ENCODE measurements around the gene PRKN.

PRKN gene

DNA sequence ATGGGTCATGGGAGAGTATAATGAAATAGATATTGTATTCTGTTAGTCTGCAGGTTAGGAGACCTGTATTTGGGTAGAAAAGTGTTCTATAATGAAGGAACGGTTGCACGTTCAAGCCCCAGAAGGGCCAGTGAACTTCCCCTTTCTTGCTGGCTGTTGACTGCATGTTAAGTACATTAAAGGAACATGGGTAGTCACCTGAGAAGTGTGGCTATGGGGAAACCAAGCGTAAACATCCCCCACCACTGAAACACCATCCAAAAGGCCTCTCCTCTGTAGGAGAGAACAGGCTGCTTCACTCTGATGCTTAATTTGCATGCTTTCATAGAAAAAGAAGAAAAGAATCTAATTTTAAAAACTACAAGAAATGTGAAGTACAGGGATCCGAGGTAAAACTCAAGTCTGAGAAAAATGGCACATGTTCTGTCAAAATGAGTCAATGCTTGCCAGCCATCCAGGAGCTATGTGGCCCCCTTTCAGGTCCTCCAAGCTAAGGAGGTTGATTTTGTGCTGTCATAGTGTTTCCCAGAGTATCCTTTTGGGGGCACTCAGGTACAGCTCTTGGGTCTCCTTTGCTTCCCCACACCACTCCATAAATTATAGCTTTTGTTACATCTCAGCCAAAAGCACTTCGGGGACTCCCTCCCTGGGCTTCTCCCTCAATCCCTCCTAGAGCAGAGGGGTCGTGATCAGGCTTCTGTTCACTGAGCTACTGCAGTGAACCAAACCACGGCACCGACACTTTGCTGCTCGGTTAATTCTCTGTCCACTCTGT lies 1170.0 kb downstream of the PRKN start:
- Histone ChIP-seq H3K27me3 (ENCODE audit: insufficient read depth, poor library complexity, severe bottlenecking) (no peaks in the 10 kb centered on the region), H3K27ac (ENCODE audit: poor library complexity, severe bottlenecking) (no peak overlapping the region), H3K9me3 (ENCODE audit: severe bottlenecking) (no peaks in the 10 kb centered on the region), H3K4me1 (ENCODE audit: insufficient read depth, poor library complexity, severe bottlenecking) (no peaks in the 10 kb centered on the region), H3K36me3 (ENCODE audit: low read depth) (no peaks in the 10 kb centered on the region), H3K4me3 (ENCODE audit: severe bottlenecking) (no peak overlapping the region)
- DNase-seq (ENCODE audit: low spot score) (no peak), ATAC-seq (ENCODE audit: low read depth) (peak; percentile 58; the same call in 2 of the 3 replicates)
- TF ChIP-seq CTCF (IDR thresholded peaks at IDR 0.05; ENCODE audit: poor library complexity, severe bottlenecking): peak; percentile 23

GRCh38 chr6:161554883-161555282 lies 1172.7 kb downstream of the PRKN start:
- Histone ChIP-seq H3K27me3 (ENCODE audit: insufficient read depth, poor library complexity, severe bottlenecking) (no peaks in the 10 kb centered on the region), H3K9me3 (ENCODE audit: severe bottlenecking) (no peaks in the 10 kb centered on the region), H3K4me3 (ENCODE audit: severe bottlenecking) (no peak overlapping the region), H3K27ac (ENCODE audit: poor library complexity, severe bottlenecking) (no peak overlapping the region), H3K36me3 (ENCODE audit: low read depth) (no peaks in the 10 kb centered on the region), H3K4me1 (ENCODE audit: insufficient read depth, poor library complexity, severe bottlenecking) (no peaks in the 10 kb centered on the region)
- no peak for ATAC-seq (ENCODE audit: low read depth)
- no peak for DNase-seq (ENCODE audit: low spot score)
- no peak for TF ChIP-seq CTCF (IDR thresholded peaks at IDR 0.05; ENCODE audit: poor library complexity, severe bottlenecking)

- ATAC-seq (ENCODE audit: low read depth) (peak; percentile 67), DNase-seq (ENCODE audit: low spot score) (no peak)
- Histone ChIP-seq H3K4me1 (ENCODE audit: insufficient read depth, poor library complexity, severe bottlenecking) (no peaks in the 10 kb centered on the region), H3K9me3 (ENCODE audit: severe bottlenecking) (no peaks in the 10 kb centered on the region), H3K4me3 (ENCODE audit: severe bottlenecking) (no peak overlapping the region), H3K27me3 (ENCODE audit: insufficient read depth, poor library complexity, severe bottlenecking) (no peaks in the 10 kb centered on the region), H3K36me3 (ENCODE audit: low read depth) (no peaks in the 10 kb centered on the region), H3K27ac (ENCODE audit: poor library complexity, severe bottlenecking) (no peak overlapping the region)
- TF ChIP-seq CTCF (IDR thresholded peaks at IDR 0.05; ENCODE audit: poor library complexity, severe bottlenecking): no peak
Measured at GRCh38 chr6:161549977-161550655, 1177.5 kb downstream of the PRKN start.

- H3K9me3 ChIP-seq (ENCODE audit: severe bottlenecking): no peaks in the 10 kb centered on the region
- no peak for TF ChIP-seq CTCF (IDR thresholded peaks at IDR 0.05; ENCODE audit: poor library complexity, severe bottlenecking)
- no peaks in the 10 kb centered on the region for H3K27me3 ChIP-seq (ENCODE audit: insufficient read depth, poor library complexity, severe bottlenecking)
- no peak for ATAC-seq (ENCODE audit: low read depth)
- no peaks in the 10 kb centered on the region for H3K4me1 ChIP-seq (ENCODE audit: insufficient read depth, poor library complexity, severe bottlenecking)
- DNase-seq (ENCODE audit: low spot score): no peak
- H3K4me3 ChIP-seq (ENCODE audit: severe bottlenecking): no peak overlapping the region
- H3K36me3 ChIP-seq (ENCODE audit: low read depth): no peaks in the 10 kb centered on the region
- no peak overlapping the region for H3K27ac ChIP-seq (ENCODE audit: poor library complexity, severe bottlenecking)
Measured at GRCh38 chr6:161548713-161549296, 1178.8 kb downstream of the PRKN start.
